Transverse colon (tissue), 4 donors: Measurements from ENCODE around the gene ZNF664. TPM values are rescaled to one million over a fixed set of nuclear protein-coding genes. Genes with fewer than 3 reads are reported as not detected.

Experiments used
- DNase-seq: peaks from one replicate; pipeline ENCODE4 v3.0.0-alpha.2; 2019
- H3K27ac ChIP-seq, 4 donors: fragments of 200-600 bp; sonication (generic); 2 replicates each; pipeline ENCODE4 v1.5.1; 2016 to 2018; ENCODE audit warnings: inconsistent platforms in 4 of 4
- H3K27me3 ChIP-seq: fragments of 200-600 bp; sonication (generic); 2 replicates; pipeline ENCODE4 v1.5.1; 2017; ENCODE audit warnings: inconsistent platforms
- H3K36me3 ChIP-seq, 4 donors: fragments of 200-600 bp; sonication (generic); 2 replicates each; pipeline ENCODE4 v1.5.1; 2017 to 2019; ENCODE audit warnings: inconsistent platforms in 4 of 4
- H3K4me1 ChIP-seq, 4 donors: fragments of 200-600 bp; sonication (generic); 2 replicates each; pipeline ENCODE4 v1.5.1; 2017 to 2020; ENCODE audit warnings: inconsistent platforms in 4 of 4
- H3K4me3 ChIP-seq, 4 donors: fragments of 200-600 bp; sonication (generic); 1 replicate in 1 of 4; 2 replicates in 3 of 4; pipeline versions ENCODE4 v1.5.1 to v1.6.1; 2017 to 2019; ENCODE audit warnings: inconsistent platforms in 4 of 4
- H3K9me3 ChIP-seq, 2 donors: fragments of 200-600 bp; sonication (generic); 2 replicates each; pipeline ENCODE4 v1.5.1; 2017 to 2019; ENCODE audit warnings: inconsistent platforms in 2 of 2
- EP300 ChIP-seq: sonication (generic); formaldehyde crosslinking; IDR thresholded peaks from one replicate; pipeline ENCODE4 v1.6.1; 2017; ENCODE audit warnings: antibody characterized with exemption, low read depth
- POLR2A ChIP-seq: fragments of 450-650 bp; IDR thresholded peaks from one replicate; pipeline ENCODE4 v1.6.1; 2016; ENCODE audit warnings: antibody characterized with exemption, mild to moderate bottlenecking, moderate library complexity
- POLR2AphosphoS5 ChIP-seq, 3 donors: sonication (generic); formaldehyde crosslinking; IDR thresholded peaks; one replicate each; pipeline ENCODE4 v1.6.1; 2016; ENCODE audit warnings: antibody characterized with exemption in 3 of 3
- WGBS, 2 donors: methylation state at CpG; one replicate each; pipeline ENCODE4 v1.1.5; 2018; ENCODE audit warnings: low coverage in 1 of 2; 5-methylcytosine and 5-hydroxymethylcytosine counted together
- in situ Hi-C, 4 donors: fragments of 200-750 bp; cut with MboI; loops; one replicate each; pipeline versions ENCODE4 v1.15.0 to v1.15.1; 2017; ENCODE audit warnings: low sequenced_read_pairs in 3 of 4, low pct_ligation_motif_present in 1 of 4, low pct_unique_long_range_greater_than_20kb in 1 of 4
- intact Hi-C: fragments of 100-400 bp; cut with DNase I; formaldehyde crosslinking; loops from one replicate; pipeline ENCODE4 v1.15.1; 2023; ENCODE audit warnings: low total_unique reads
- total RNA-seq, 4 donors: library from RNA; depleted of rRNA; stranded (reverse); fragments of >200 nt; gene quantifications; one replicate each; pipeline ENCODE4 v1.1.0, GENCODE V29; 2016
- TF ChIP-seq, protein P1 (sequence below), 5 experiments: fragments of 200-600 bp in 3 of 5; fragments of 450-650 bp in 2 of 5; sonication (generic) in 3 of 5; IDR thresholded peaks; 1 replicate in 2 of 5; 2 replicates in 3 of 5; pipeline ENCODE4 v1.5.1; 2016 to 2017; ENCODE audit warnings: antibody characterized with exemption in 5 of 5, inconsistent platforms in 3 of 5, mild to moderate bottlenecking in 2 of 5, moderate library complexity in 1 of 5

ZNF664 gene
- total RNA-seq, 4 donors from 2014 or later, result 84.4 to 144 (median 103) TPM

DNA sequence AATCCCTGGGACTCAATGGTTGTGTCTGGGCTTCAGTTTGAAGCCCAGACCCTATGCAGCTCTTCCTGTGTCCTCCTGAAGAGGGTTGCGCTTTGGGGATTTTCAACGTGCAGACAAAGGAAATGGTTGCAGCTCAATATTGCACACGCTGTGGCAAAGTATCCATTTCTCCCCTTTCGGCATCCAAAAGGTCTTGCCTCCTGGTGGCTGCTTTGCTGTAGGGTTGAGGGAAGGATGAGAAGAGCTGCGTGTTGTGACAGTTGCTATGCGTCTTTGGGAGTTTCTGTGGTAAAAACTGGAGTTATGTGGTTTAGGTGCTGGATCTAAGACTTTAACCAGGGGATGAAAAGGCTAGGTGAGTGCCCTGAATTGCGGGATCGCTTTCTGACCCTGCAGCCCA, 71.0 kb downstream of the ZNF664 start:
- TF ChIP-seq POLR2A (no peak), EP300 (no peak), POLR2AphosphoS5 (IDR thresholded peaks at IDR 0.05) (no peak)
- TF ChIP-seq, protein P1, sequence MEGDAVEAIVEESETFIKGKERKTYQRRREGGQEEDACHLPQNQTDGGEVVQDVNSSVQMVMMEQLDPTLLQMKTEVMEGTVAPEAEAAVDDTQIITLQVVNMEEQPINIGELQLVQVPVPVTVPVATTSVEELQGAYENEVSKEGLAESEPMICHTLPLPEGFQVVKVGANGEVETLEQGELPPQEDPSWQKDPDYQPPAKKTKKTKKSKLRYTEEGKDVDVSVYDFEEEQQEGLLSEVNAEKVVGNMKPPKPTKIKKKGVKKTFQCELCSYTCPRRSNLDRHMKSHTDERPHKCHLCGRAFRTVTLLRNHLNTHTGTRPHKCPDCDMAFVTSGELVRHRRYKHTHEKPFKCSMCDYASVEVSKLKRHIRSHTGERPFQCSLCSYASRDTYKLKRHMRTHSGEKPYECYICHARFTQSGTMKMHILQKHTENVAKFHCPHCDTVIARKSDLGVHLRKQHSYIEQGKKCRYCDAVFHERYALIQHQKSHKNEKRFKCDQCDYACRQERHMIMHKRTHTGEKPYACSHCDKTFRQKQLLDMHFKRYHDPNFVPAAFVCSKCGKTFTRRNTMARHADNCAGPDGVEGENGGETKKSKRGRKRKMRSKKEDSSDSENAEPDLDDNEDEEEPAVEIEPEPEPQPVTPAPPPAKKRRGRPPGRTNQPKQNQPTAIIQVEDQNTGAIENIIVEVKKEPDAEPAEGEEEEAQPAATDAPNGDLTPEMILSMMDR (IDR thresholded peaks at IDR 0.05), result no peak
- no peak overlapping the region for H3K27ac ChIP-seq
- H3K4me1 ChIP-seq, result no peaks in the 10 kb centered on the region
- no peak for DNase-seq
- no peaks in the 10 kb centered on the region for H3K36me3 ChIP-seq
- H3K9me3 ChIP-seq, result peaks cover 5 to 18% of the 10 kb centered on the region in 2 donors
- no peaks in the 10 kb centered on the region for H3K27me3 ChIP-seq
- intact Hi-C loops, result no loop called here
- WGBS, 2 donors, result 63 to 92% methylated on average over 4 to 8 of the region's 8 CpGs
- in situ Hi-C loops, result loop anchor here (5.0 to 25.0 kb wide), 6 partner anchors 268 to 861 kb away; no protein-coding TSS in a partner anchor
- H3K4me3 ChIP-seq, result no peak overlapping the region

DNA sequence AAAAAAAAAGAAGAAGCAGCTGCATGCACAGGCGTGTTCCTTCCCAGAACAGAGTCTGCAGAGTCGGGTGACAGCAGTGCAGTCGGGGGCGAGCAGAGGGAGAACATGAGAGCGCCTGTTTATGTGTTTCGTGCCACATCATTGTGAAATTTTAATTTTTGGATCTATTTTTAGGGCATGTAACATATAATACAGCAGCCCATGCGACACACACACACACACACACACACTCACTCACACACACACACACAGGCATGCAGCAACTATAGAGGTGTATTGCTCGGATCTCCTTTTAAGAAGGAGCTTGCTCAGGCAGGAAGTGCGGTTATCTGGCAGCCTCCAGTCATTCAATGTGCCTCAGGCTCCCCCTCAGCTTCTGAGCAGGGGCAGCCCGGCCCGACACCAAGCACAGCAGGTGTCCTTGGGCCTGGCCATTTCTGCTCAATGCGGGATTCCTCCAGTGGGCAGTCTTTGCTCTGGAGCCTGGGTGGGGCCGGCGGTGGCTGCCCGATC, 71.8 kb downstream of the ZNF664 start:
- Histone ChIP-seq H3K9me3 (peaks cover 5 to 18% of the 10 kb centered on the region in 2 donors), H3K27me3 (no peaks in the 10 kb centered on the region), H3K36me3 (no peaks in the 10 kb centered on the region), H3K4me3 (no peak overlapping the region), H3K27ac (no peak overlapping the region), H3K4me1 (no peaks in the 10 kb centered on the region)
- TF ChIP-seq EP300 (no peak), POLR2AphosphoS5 (IDR thresholded peaks at IDR 0.05) (no peak), POLR2A (no peak)
- TF ChIP-seq, protein P1 (IDR thresholded peaks at IDR 0.05), result no peak
- WGBS, 2 donors, result 60 to 74% methylated on average over 6 to 15 of the region's 15 CpGs
- intact Hi-C loops, result no loop called here
- in situ Hi-C loops, result loop anchor here (5.0 to 25.0 kb wide), 6 partner anchors 267 to 860 kb away; no protein-coding TSS in a partner anchor
- no peak for DNase-seq

DNA sequence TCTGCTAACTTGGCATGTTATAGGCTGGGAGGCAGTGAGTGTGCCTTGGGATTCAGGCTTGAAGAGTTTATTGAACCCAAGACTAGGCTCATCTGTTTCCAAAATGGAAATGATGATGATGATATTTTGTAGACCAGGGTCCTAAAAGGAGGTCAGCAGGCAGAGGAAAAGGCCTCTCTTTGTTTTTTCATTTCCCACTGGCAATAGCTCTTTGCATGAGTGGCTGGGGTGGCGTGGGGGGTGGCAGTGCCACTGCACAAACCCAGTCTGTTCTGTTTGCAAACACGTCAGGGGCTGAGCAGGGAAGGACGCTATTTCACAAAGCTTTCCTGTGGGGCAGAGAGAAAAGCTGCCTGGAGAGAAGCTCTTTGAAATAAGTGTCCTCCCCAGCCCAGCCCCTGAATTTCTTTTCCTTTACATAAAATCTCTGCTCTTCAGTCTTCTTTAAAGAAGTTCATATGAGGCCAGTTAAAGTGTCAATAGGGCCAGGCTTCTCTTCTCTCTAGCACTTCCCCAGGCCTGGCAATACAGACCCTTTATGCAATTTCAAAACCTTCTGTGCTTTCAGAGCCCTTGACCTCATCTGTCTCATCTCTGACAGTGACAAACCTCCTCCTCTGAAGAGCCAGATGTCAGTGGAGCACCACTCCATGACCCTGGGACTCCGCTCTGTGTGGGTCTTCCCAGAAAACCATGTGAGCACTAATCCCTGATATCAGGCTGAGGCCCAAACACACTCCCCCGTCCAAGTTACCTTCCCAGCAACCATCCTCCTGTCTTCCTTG, 72.8 kb downstream of the ZNF664 start:
- no peaks in the 10 kb centered on the region for H3K4me1 ChIP-seq
- intact Hi-C loops (no loop called here), in situ Hi-C loops (loop anchor here (10.0 to 25.0 kb wide), 5 partner anchors 266 to 859 kb away; no protein-coding TSS in a partner anchor)
- H3K27ac ChIP-seq, result no peak overlapping the region
- H3K9me3 ChIP-seq, result peaks cover 5 to 18% of the 10 kb centered on the region in 2 donors
- 67 to 86% methylated on average over 1 to 5 of the region's 5 CpGs for WGBS, 2 donors
- H3K27me3 ChIP-seq, result no peaks in the 10 kb centered on the region
- TF ChIP-seq EP300, result no peak
- TF ChIP-seq POLR2AphosphoS5 (IDR thresholded peaks at IDR 0.05), result no peak
- TF ChIP-seq POLR2A, result no peak
- TF ChIP-seq, protein P1 (IDR thresholded peaks at IDR 0.05), result no peak
- H3K36me3 ChIP-seq, result no peaks in the 10 kb centered on the region
- no peak overlapping the region for H3K4me3 ChIP-seq
- DNase-seq, result no peak

DNA sequence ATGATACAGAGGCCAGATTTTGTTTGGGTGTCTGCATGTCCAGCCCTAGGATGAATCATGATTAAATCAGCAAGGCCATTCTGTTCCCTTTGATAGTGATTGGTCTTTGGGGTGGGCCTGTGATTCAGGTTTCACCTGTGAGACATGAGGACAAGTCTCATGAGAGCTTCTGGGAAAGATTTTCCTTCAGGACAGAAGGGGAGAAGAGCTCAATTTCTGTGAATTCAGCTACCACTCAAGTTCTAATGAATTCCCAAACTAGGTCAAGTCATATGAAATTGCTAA, 73.4 kb downstream of the ZNF664 start:
- Histone ChIP-seq H3K9me3 (peaks cover 5 to 18% of the 10 kb centered on the region in 2 donors), H3K27ac (no peak overlapping the region), H3K36me3 (no peaks in the 10 kb centered on the region), H3K4me3 (no peak overlapping the region), H3K4me1 (no peaks in the 10 kb centered on the region), H3K27me3 (no peaks in the 10 kb centered on the region)
- DNase-seq, result no peak
- in situ Hi-C loops (loop anchor here (10.0 to 25.0 kb wide), 5 partner anchors 266 to 858 kb away; no protein-coding TSS in a partner anchor), intact Hi-C loops (no loop called here)
- TF ChIP-seq POLR2AphosphoS5 (IDR thresholded peaks at IDR 0.05) (no peak), EP300 (no peak), POLR2A (no peak)
- TF ChIP-seq, protein P1 (IDR thresholded peaks at IDR 0.05), result no peak
